ENCODE data around the gene ARHGAP15.

ARHGAP15 gene

GRCh38 chr2:143623231-143623908 lies 494.2 kb downstream of the ARHGAP15 start:
- DNase-seq, result no peak

GRCh38 chr2:143623909-143624260 lies 494.7 kb downstream of the ARHGAP15 start:
- no peak for DNase-seq

- no peak for DNase-seq
Observed at GRCh38 chr2:143629340-143629739, 500.1 kb downstream of the ARHGAP15 start.

GRCh38 chr2:143632751-143633374 lies 503.6 kb downstream of the ARHGAP15 start:
- no peak for DNase-seq

- no peak for DNase-seq
Observed at GRCh38 chr2:143633419-143633818, 504.2 kb downstream of the ARHGAP15 start.

- DNase-seq, result no peak
Observed at GRCh38 chr2:143635302-143635701, 506.1 kb downstream of the ARHGAP15 start.

GRCh38 chr2:143635936-143636335 lies 506.7 kb downstream of the ARHGAP15 start:
- no peak for DNase-seq

- no peak for DNase-seq
Observed at GRCh38 chr2:143640826-143641225, 511.6 kb downstream of the ARHGAP15 start.

- DNase-seq, result no peak
Observed at GRCh38 chr2:143645921-143646645, 516.9 kb downstream of the ARHGAP15 start.

GRCh38 chr2:143649226-143649740 lies 520.1 kb downstream of the ARHGAP15 start:
- no peak for DNase-seq

GRCh38 chr2:143652692-143653091 lies 523.5 kb downstream of the ARHGAP15 start:
- no peak for DNase-seq

GRCh38 chr2:143668234-143668633 lies 539.0 kb downstream of the ARHGAP15 start:
- no peak for DNase-seq

GRCh38 chr2:143674051-143674450 lies 544.8 kb downstream of the ARHGAP15 start:
- DNase-seq, result no peak

GRCh38 chr2:143675021-143675420 lies 545.8 kb downstream of the ARHGAP15 start:
- DNase-seq, result no peak

GRCh38 chr2:143679617-143680016 lies 550.4 kb downstream of the ARHGAP15 start:
- no peak for DNase-seq

- DNase-seq, result no peak
Observed at GRCh38 chr2:143680885-143681405, 551.7 kb downstream of the ARHGAP15 start.

- no peak for DNase-seq
Observed at GRCh38 chr2:143682436-143683055, 553.3 kb downstream of the ARHGAP15 start.

GRCh38 chr2:143683977-143684376 lies 554.8 kb downstream of the ARHGAP15 start:
- DNase-seq, result no peak

GRCh38 chr2:143684551-143685320 lies 555.5 kb downstream of the ARHGAP15 start:
- peak in 1 of 51 donors; percentile 50 for DNase-seq

GRCh38 chr2:143685421-143686078 lies 556.3 kb downstream of the ARHGAP15 start:
- no peak for DNase-seq

Data from hypothalamus (tissue), 51 donors.